HG03342 (cell line): ENCODE data around the gene BPIFA2.

Source experiments
- ATAC-seq: cut with Tn5 transposase; IDR thresholded peaks from one replicate; pipeline ENCODE4 v1.9.1; 2021; ENCODE audit warnings: mild to moderate bottlenecking, moderate library complexity; ENCODE audit not compliant: unreplicated experiment

Gene BPIFA2

GRCh38 chr20:33191955-33192354 lies 24.0 kb downstream of the BPIFA2 start:
- ATAC-seq: no peak

- no peak for ATAC-seq
Observed at GRCh38 chr20:33192912-33193501, 25.0 kb downstream of the BPIFA2 start.

- no peak for ATAC-seq
Observed at GRCh38 chr20:33199026-33199425, 31.1 kb downstream of the BPIFA2 start.

GRCh38 chr20:33202451-33202850 lies 34.5 kb downstream of the BPIFA2 start:
- no peak for ATAC-seq

GRCh38 chr20:33203444-33203843 lies 35.5 kb downstream of the BPIFA2 start:
- ATAC-seq: no peak

- no peak for ATAC-seq
Observed at GRCh38 chr20:33209789-33210188, 41.8 kb downstream of the BPIFA2 start.

- no peak for ATAC-seq
Observed at GRCh38 chr20:33210371-33210770, 42.4 kb downstream of the BPIFA2 start.

- no peak for ATAC-seq
Observed at GRCh38 chr20:33211817-33212424, 44.0 kb downstream of the BPIFA2 start.

- no peak for ATAC-seq
Observed at GRCh38 chr20:33217052-33217451, 49.1 kb downstream of the BPIFA2 start, which contains the start of gene BPIFA3. Gene BPIFA3, plus strand, starts transcription at chr20:33217352. Its CDS starts 185 bp downstream, at chr20:33217537.

GRCh38 chr20:33224399-33224798 lies 56.4 kb downstream of the BPIFA2 start:
- no peak for ATAC-seq

GRCh38 chr20:33229843-33230242 lies 61.9 kb downstream of the BPIFA2 start:
- no peak for ATAC-seq
